CD14-positive monocyte (primary cell): Measurements from ENCODE around the gene MADD. TPM values are rescaled to one million over a fixed set of nuclear protein-coding genes. Genes with fewer than 3 reads are reported as not detected.
A peak's percentile ranks its signal among the peaks of the same experiment; 100 is the strongest.

Experiments
- DNase-seq, 3 donors: peaks; one replicate each; pipeline ENCODE4 v3.0.0-alpha.2; 2011 to 2022
- H2AFZ ChIP-seq: 2 replicates; pipeline ENCODE4 v1.6.0; 2012; ENCODE audit warnings: mild to moderate bottlenecking, low read depth, low read length, inconsistent platforms; ENCODE audit not compliant: insufficient read depth, poor library complexity, severe bottlenecking
- H3K27ac ChIP-seq, 2 donors: 1 replicate in 1 of 2; 2 replicates in 1 of 2; pipeline ENCODE4 v1.5.1; 2012 to 2013; ENCODE audit warnings: low read length in 2 of 2, control low read depth in 1 of 2, inconsistent platforms in 1 of 2, low read depth in 1 of 2, mild to moderate bottlenecking in 1 of 2
- H3K27me3 ChIP-seq, 2 donors: one replicate each; pipeline versions ENCODE4 v1.6.0 to v1.6.1; 2011 to 2013; ENCODE audit warnings: low read length in 2 of 2; ENCODE audit not compliant: control insufficient read depth in 2 of 2, insufficient read depth in 2 of 2
- H3K36me3 ChIP-seq, 2 donors: replicated peaks in 1 of 2; 1 replicate in 1 of 2; 2 replicates in 1 of 2; pipeline versions ENCODE4 v1.5.1 to v1.6.1; 2012 to 2013; ENCODE audit warnings: low read length in 2 of 2, control low read depth in 1 of 2, inconsistent platforms in 1 of 2, mild to moderate bottlenecking in 1 of 2; ENCODE audit not compliant: insufficient read depth in 2 of 2, control insufficient read depth in 1 of 2
- H3K4me1 ChIP-seq, 2 donors: 1 replicate in 1 of 2; 2 replicates in 1 of 2; pipeline versions ENCODE4 v1.5.1 to v1.6.1; 2012 to 2013; ENCODE audit warnings: low read length in 2 of 2, control low read depth in 1 of 2, inconsistent platforms in 1 of 2, mild to moderate bottlenecking in 1 of 2, moderate library complexity in 1 of 2; ENCODE audit not compliant: insufficient read depth in 2 of 2, control insufficient read depth in 1 of 2
- H3K4me2 ChIP-seq: replicated peaks from 2 replicates; pipeline ENCODE3; 2012; ENCODE audit warnings: low read length, moderate library complexity, mild to moderate bottlenecking; ENCODE audit not compliant: poor library complexity, severe bottlenecking; ENCODE audit errors: extremely low read depth
- H3K4me3 ChIP-seq, 3 experiments: fragments of 200-600 bp in 1 of 3; sonication (generic) in 1 of 3; replicated peaks in 1 of 3; 1 replicate in 2 of 3; 2 replicates in 1 of 3; pipeline ENCODE4 v1.5.1; 2011 to 2013; ENCODE audit warnings: low read length in 3 of 3, mild to moderate bottlenecking in 3 of 3, control low read depth in 2 of 3, low read depth in 2 of 3, inconsistent platforms in 1 of 3, moderate library complexity in 1 of 3
- H3K79me2 ChIP-seq: 2 replicates; pipeline ENCODE4 v1.6.0; 2012; ENCODE audit warnings: mild to moderate bottlenecking, control low read depth, inconsistent platforms, low read length, moderate library complexity; ENCODE audit not compliant: insufficient read depth
- H3K9ac ChIP-seq: 2 replicates; pipeline ENCODE4 v1.6.0; 2017; ENCODE audit warnings: low read length, mild to moderate bottlenecking; ENCODE audit not compliant: insufficient read depth, poor library complexity, severe bottlenecking
- H3K9me3 ChIP-seq, 2 donors: replicated peaks in 1 of 2; 1 replicate in 1 of 2; 2 replicates in 1 of 2; pipeline versions ENCODE4 v1.5.1 to v1.6.1; 2012 to 2013; ENCODE audit warnings: low read length in 2 of 2, control low read depth in 1 of 2; ENCODE audit not compliant: control insufficient read depth in 1 of 2, insufficient read depth in 1 of 2
- H4K20me1 ChIP-seq: 2 replicates; pipeline ENCODE4 v1.6.0; 2012; ENCODE audit warnings: mild to moderate bottlenecking, low read length, control low read depth, moderate library complexity; ENCODE audit not compliant: insufficient read depth
- H3K27ac Mint-ChIP-seq, 7 donors: one replicate each; pipeline ENCODE4 v1.8.0; 2020; ENCODE audit warnings: mild to moderate bottlenecking in 7 of 7, mixed read lengths in 7 of 7, moderate library complexity in 6 of 7, inconsistent platforms in 2 of 7
- H3K27me3 Mint-ChIP-seq, 3 donors: one replicate each; pipeline ENCODE4 v1.8.0; 2021 to 2022; ENCODE audit warnings: low read depth in 3 of 3, mild to moderate bottlenecking in 3 of 3, mixed read lengths in 3 of 3, moderate library complexity in 3 of 3, inconsistent platforms in 1 of 3
- H3K36me3 Mint-ChIP-seq, 2 donors: one replicate each; pipeline ENCODE4 v1.8.0; 2020; ENCODE audit warnings: mixed read lengths in 2 of 2, inconsistent platforms in 1 of 2, mild to moderate bottlenecking in 1 of 2
- H3K4me1 Mint-ChIP-seq: one replicate; pipeline ENCODE4 v1.8.0; 2020; ENCODE audit warnings: mild to moderate bottlenecking, mixed read lengths
- H3K4me3 Mint-ChIP-seq, 2 donors: one replicate each; pipeline ENCODE4 v1.8.0; 2020; ENCODE audit warnings: mild to moderate bottlenecking in 2 of 2, mixed read lengths in 2 of 2, moderate library complexity in 1 of 2
- H3K9me3 Mint-ChIP-seq, 7 donors: one replicate each; pipeline ENCODE4 v1.8.0; 2020 to 2022; ENCODE audit warnings: mixed read lengths in 7 of 7, mild to moderate bottlenecking in 6 of 7, moderate library complexity in 6 of 7, inconsistent platforms in 2 of 7
- CTCF ChIP-seq: fragments of 200-600 bp; IDR thresholded peaks from one replicate; pipeline ENCODE4 v1.8.0; 2022; ENCODE audit warnings: antibody characterized with exemption, mild to moderate bottlenecking
- WGBS: methylation state at CpG from one replicate; pipeline ENCODE4 v1.1.5; 2013; ENCODE audit warnings: missing lambda C conversion rate; ENCODE audit not compliant: insufficient coverage; 5-methylcytosine and 5-hydroxymethylcytosine counted together
- intact Hi-C, 2 donors: fragments of 100-400 bp; cut with micrococcal nuclease; formaldehyde crosslinking; loops; one replicate each; pipeline versions ENCODE4 v1.15.0 to v1.15.1; 2023
- polyA plus RNA-seq, 3 donors: library from polyadenylated mRNA; depleted of rRNA in 1 of 3; unstranded in 2 of 3; stranded (reverse) in 1 of 3; fragments of 300-500 nt in 2 of 3; fragments of >200 nt in 1 of 3; fragmentation: Illumina TruSeq in 2 of 3; gene quantifications; 1 replicate in 2 of 3; 2 replicates in 1 of 3; pipeline ENCODE4 v1.2.3, GENCODE V29; 2012 to 2021

The MADD gene
- polyA plus RNA-seq, 3 donors = 6.4 to 58.1 (median 12.2) TPM

GRCh38 chr11:47373876-47374719, 104.2 kb downstream of the MADD start:
- H3K4me1 ChIP-seq = peaks cover 58 to 72% of the 10 kb centered on the region in 2 donors
- no peaks in the 10 kb centered on the region for H3K9me3 ChIP-seq
- Mint-ChIP-seq H3K4me3 (peak overlapping the region; percentile 98 to 99), H3K9me3 (peaks cover 0 to 5% (median 0%) of the 10 kb centered on the region in 7 donors), H3K36me3 (peaks cover 60 to 84% of the 10 kb centered on the region in 2 donors), H3K27me3 (peaks cover 0 to 4% (median 2%) of the 10 kb centered on the region in 3 donors), H3K27ac (peak overlapping the region in 1 of 7 donors; percentile 89), H3K4me1 (peaks cover 60% of the 10 kb centered on the region)
- H2AFZ ChIP-seq = no peak overlapping the region
- peak overlapping the region; percentile 99 for H3K9ac ChIP-seq
- 58% methylated on average over 10 of the region's 19 CpGs for WGBS
- peak overlapping the region; percentile 97 for H3K4me2 ChIP-seq
- H3K27ac ChIP-seq = peak overlapping the region; percentile 96 to 97
- no peaks in the 10 kb centered on the region for H3K27me3 ChIP-seq
- H3K79me2 ChIP-seq = peaks cover 100% of the 10 kb centered on the region
- peak overlapping the region; percentile 84 to 99 (median 97) for H3K4me3 ChIP-seq
- peak; percentile 71 to 85 (median 77) for DNase-seq
- H3K36me3 ChIP-seq = peaks cover 62 to 82% of the 10 kb centered on the region in 2 donors
- peaks cover 77% of the 10 kb centered on the region for H4K20me1 ChIP-seq
- intact Hi-C loops = loop anchor here (1.0 kb wide), 1 partner anchor 34 kb away; the partner anchor contains the start of gene SLC39A13 (in 2 of the 2)
- TF ChIP-seq CTCF = peak; percentile 94

- peaks cover 54 to 79% of the 10 kb centered on the region in 2 donors for H3K36me3 Mint-ChIP-seq
- H3K27me3 Mint-ChIP-seq = peaks cover 0 to 4% (median 2%) of the 10 kb centered on the region in 3 donors
- peak overlapping the region; percentile 84 to 99 (median 97) for H3K4me3 ChIP-seq
- H3K27me3 ChIP-seq = no peaks in the 10 kb centered on the region
- peak overlapping the region; percentile 99 for H3K9ac ChIP-seq
- intact Hi-C loops = loop anchor here (1.0 kb wide), 2 partner anchors 19 to 34 kb away; partner anchors contain the start of gene SLC39A13 (in 2 of the 2)
- peaks cover 54% of the 10 kb centered on the region for H3K4me1 Mint-ChIP-seq
- WGBS = 100% methylated on average over 1 of the region's 5 CpGs
- DNase-seq = no peak
- peak overlapping the region; percentile 97 for H3K4me2 ChIP-seq
- H3K36me3 ChIP-seq = peaks cover 57 to 76% of the 10 kb centered on the region in 2 donors
- TF ChIP-seq CTCF = no peak
- H3K27ac Mint-ChIP-seq = peak overlapping the region in 1 of 7 donors; percentile 89
- H3K9me3 Mint-ChIP-seq = peaks cover 0 to 5% (median 0%) of the 10 kb centered on the region in 7 donors
- H3K27ac ChIP-seq = peak overlapping the region; percentile 96 to 97
- H3K9me3 ChIP-seq = no peaks in the 10 kb centered on the region
- H3K79me2 ChIP-seq = peaks cover 100% of the 10 kb centered on the region
- H2AFZ ChIP-seq = no peak overlapping the region
- peaks cover 71% of the 10 kb centered on the region for H4K20me1 ChIP-seq
- H3K4me1 ChIP-seq = peaks cover 61 to 72% of the 10 kb centered on the region in 2 donors
- peak overlapping the region; percentile 98 to 99 for H3K4me3 Mint-ChIP-seq
Observed at GRCh38 chr11:47374720-47375019, 104.7 kb downstream of the MADD start.
